K562 (cell line): ENCODE results near the gene FAM89B. TPM values are rescaled to one million over a fixed set of nuclear protein-coding genes. Genes with fewer than 3 reads are reported as not detected.

Source experiments
- ESRRA ChIP-seq: fragments of 450-650 bp; IDR thresholded peaks from 2 replicates; pipeline ENCODE4 v1.6.1; 2014; ENCODE audit warnings: low read depth, mild to moderate bottlenecking, moderate library complexity, borderline replicate concordance
- ETS2 ChIP-seq: IDR thresholded peaks from 2 replicates; pipeline ENCODE4 v1.6.1; 2016; ENCODE audit warnings: borderline replicate concordance, missing genetic modification characterization, mild to moderate bottlenecking, moderate library complexity, missing compliant biosample characterization; ENCODE audit not compliant: poor library complexity, severe bottlenecking
- HNRNPK ChIP-seq: fragments of 200-400 bp; formaldehyde crosslinking; IDR thresholded peaks from one replicate; pipeline ENCODE4 v1.6.1; 2018; ENCODE audit warnings: mild to moderate bottlenecking, low read depth, low read length; ENCODE audit not compliant: poor library complexity, severe bottlenecking
- KLF13 ChIP-seq: fragments of 450-650 bp; IDR thresholded peaks from 2 replicates; pipeline ENCODE4 v1.6.1; 2016; ENCODE audit warnings: missing genetic modification characterization, low read depth, mild to moderate bottlenecking, missing compliant biosample characterization, moderate library complexity, borderline replicate concordance
- MEF2D ChIP-seq: conservative IDR thresholded peaks from 2 replicates; pipeline ENCODE4 v1.6.1; 2016; ENCODE audit warnings: low read depth, missing genetic modification characterization, missing compliant biosample characterization
- NCOA6 ChIP-seq: fragments of 450-650 bp; IDR thresholded peaks from 2 replicates; pipeline ENCODE4 v1.6.1; 2017; ENCODE audit warnings: mild to moderate bottlenecking
- POLR2H ChIP-seq: IDR thresholded peaks from 2 replicates; pipeline ENCODE4 v1.6.1; 2016; ENCODE audit warnings: missing genetic modification characterization, low read depth, mild to moderate bottlenecking, control low read depth, missing compliant biosample characterization, moderate library complexity
- RBFOX2 ChIP-seq: fragments of 200-400 bp; formaldehyde crosslinking; IDR thresholded peaks from 2 replicates; pipeline ENCODE4 v1.6.1; 2017; ENCODE audit warnings: low read depth, mild to moderate bottlenecking, low read length, moderate library complexity
- SP1 ChIP-seq: sonication (generic); formaldehyde crosslinking; IDR thresholded peaks from 2 replicates; pipeline ENCODE4 v1.8.1; 2022; ENCODE audit warnings: mild to moderate bottlenecking, missing genetic modification reagents
- XRCC3 ChIP-seq: fragments of 450-650 bp; IDR thresholded peaks from 2 replicates; pipeline ENCODE4 v1.6.1; 2017; ENCODE audit warnings: mild to moderate bottlenecking, moderate library complexity
- ZFP36 ChIP-seq: fragments of 150-350 bp; IDR thresholded peaks from 2 replicates; pipeline ENCODE4 v1.6.1; 2018; ENCODE audit warnings: low read length, low read depth; ENCODE audit not compliant: partially characterized antibody
- ZNF197 ChIP-seq: fragments of 200-800 bp; sonication (Bioruptor generic); IDR thresholded peaks from 2 replicates; pipeline ENCODE4 v1.6.1; 2016; ENCODE audit warnings: low read depth, missing genetic modification characterization, missing compliant biosample characterization
- polyA plus RNA-seq, 8 experiments: library from polyadenylated mRNA; depleted of rRNA in 4 of 8; stranded (reverse) in 5 of 8; unstranded in 3 of 8; fragments of >200 nt; fragmentation: Nextera tagmentation in 2 of 8; fragmentation: Illumina TruSeq in 1 of 8; extraction: Ambion mirVana in 2 of 8; extraction: Trizol in 1 of 8; gene quantifications; 2 replicates each; pipeline versions ENCODE4 v1.2.1 to v1.2.3, GENCODE V29; 2011 to 2014; ENCODE audit warnings: inconsistent platforms in 1 of 8, missing spikeins in 1 of 8
- total RNA-seq, 7 experiments: library from RNA; depleted of rRNA in 6 of 7; stranded (reverse); fragments of >200 nt in 6 of 7; fragmentation: Illumina TruSeq in 2 of 7; extraction: Trizol in 2 of 7; gene quantifications; 2 replicates each; pipeline versions ENCODE4 v1.2.1 to v1.2.3, GENCODE V29; 2011 to 2021; ENCODE audit warnings: low replicate concordance in 1 of 7
- TF ChIP-seq, protein P1 (sequence below): fragments of 450-650 bp; IDR thresholded peaks from 2 replicates; pipeline ENCODE4 v1.6.1; 2016
- TF ChIP-seq, protein P2 (sequence below): sonication (generic); formaldehyde crosslinking; IDR thresholded peaks from 2 replicates; pipeline ENCODE4 v1.8.0; 2023; ENCODE audit warnings: mild to moderate bottlenecking, missing genetic modification reagents
- TF ChIP-seq, protein P3 (sequence below): fragments of 450-650 bp; IDR thresholded peaks from 2 replicates; pipeline ENCODE4 v1.6.1; 2014; ENCODE audit warnings: low read depth, mild to moderate bottlenecking, moderate library complexity, borderline replicate concordance
- TF ChIP-seq, protein P4 (sequence below): fragments of 450-650 bp; formaldehyde crosslinking; IDR thresholded peaks from 2 replicates; pipeline ENCODE4 v1.4.0; 2020; ENCODE audit warnings: mild to moderate bottlenecking, moderate library complexity
- TF ChIP-seq, protein P5 (sequence below): sonication (generic); formaldehyde crosslinking; IDR thresholded peaks from 2 replicates; pipeline ENCODE4 v1.8.1; 2023; ENCODE audit warnings: mild to moderate bottlenecking, missing genetic modification reagents

Gene FAM89B
- total and polyA plus RNA-seq, 9 of the 15 experiments (the other 6 are each of a cell fraction or from before 2014, with no cell fraction given) = 0.32 to 27.6 (median 11.9) TPM

DNA sequence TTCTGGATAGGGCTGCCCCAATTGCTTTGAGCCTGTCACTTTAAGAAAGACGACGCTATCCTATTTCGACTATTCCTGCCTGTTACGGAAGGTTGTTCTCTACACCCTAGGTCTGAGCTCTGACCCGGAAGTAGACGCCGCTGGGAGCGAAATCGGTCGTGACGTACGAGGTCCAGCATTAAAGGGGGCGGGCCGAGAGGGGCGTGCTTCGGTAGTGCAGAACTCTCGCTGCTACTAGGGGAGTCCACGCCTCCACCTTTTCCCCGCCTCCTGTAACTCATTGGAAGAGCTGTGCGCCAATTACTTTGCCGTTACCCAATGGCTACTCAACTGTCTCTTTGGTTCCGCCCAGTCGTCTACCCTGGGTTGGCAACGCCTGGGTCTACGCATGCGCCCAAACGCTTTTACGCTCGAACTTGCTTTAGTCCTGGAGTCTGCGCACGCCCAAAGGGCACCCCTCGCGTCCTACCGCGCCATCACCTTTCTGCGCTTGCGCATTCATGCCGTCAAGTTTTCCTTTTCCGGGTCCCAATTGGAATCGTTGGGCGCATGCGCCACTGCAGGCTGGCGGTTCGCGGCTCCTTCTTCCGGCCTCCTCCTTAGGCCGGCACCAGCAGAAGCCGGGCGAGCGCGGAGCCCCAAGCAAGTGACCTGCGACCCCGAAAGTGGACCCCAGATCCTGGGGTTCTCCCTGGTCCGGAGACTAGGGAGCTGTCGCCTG lies 43.1 kb downstream of the FAM89B start, which contains the start of gene PCNX3 (continued):
- TF ChIP-seq ZNF197 (no peak), HNRNPK (no peak), ESRRA (peak; percentile 72), ETS2 (tag) (no peak), SP1 (peak; percentile 99), ZFP36 (no peak), KLF13 (tag) (peak; percentile 85; the same call in 1 of the 2 replicates), MEF2D (no peak), RBFOX2 (peak; percentile 83), XRCC3 (no peak), NCOA6 (no peak), POLR2H (tag) (no peak)
- TF ChIP-seq, protein P1, sequence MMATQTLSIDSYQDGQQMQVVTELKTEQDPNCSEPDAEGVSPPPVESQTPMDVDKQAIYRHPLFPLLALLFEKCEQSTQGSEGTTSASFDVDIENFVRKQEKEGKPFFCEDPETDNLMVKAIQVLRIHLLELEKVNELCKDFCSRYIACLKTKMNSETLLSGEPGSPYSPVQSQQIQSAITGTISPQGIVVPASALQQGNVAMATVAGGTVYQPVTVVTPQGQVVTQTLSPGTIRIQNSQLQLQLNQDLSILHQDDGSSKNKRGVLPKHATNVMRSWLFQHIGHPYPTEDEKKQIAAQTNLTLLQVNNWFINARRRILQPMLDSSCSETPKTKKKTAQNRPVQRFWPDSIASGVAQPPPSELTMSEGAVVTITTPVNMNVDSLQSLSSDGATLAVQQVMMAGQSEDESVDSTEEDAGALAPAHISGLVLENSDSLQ = peak; percentile 100
- TF ChIP-seq, protein P2, sequence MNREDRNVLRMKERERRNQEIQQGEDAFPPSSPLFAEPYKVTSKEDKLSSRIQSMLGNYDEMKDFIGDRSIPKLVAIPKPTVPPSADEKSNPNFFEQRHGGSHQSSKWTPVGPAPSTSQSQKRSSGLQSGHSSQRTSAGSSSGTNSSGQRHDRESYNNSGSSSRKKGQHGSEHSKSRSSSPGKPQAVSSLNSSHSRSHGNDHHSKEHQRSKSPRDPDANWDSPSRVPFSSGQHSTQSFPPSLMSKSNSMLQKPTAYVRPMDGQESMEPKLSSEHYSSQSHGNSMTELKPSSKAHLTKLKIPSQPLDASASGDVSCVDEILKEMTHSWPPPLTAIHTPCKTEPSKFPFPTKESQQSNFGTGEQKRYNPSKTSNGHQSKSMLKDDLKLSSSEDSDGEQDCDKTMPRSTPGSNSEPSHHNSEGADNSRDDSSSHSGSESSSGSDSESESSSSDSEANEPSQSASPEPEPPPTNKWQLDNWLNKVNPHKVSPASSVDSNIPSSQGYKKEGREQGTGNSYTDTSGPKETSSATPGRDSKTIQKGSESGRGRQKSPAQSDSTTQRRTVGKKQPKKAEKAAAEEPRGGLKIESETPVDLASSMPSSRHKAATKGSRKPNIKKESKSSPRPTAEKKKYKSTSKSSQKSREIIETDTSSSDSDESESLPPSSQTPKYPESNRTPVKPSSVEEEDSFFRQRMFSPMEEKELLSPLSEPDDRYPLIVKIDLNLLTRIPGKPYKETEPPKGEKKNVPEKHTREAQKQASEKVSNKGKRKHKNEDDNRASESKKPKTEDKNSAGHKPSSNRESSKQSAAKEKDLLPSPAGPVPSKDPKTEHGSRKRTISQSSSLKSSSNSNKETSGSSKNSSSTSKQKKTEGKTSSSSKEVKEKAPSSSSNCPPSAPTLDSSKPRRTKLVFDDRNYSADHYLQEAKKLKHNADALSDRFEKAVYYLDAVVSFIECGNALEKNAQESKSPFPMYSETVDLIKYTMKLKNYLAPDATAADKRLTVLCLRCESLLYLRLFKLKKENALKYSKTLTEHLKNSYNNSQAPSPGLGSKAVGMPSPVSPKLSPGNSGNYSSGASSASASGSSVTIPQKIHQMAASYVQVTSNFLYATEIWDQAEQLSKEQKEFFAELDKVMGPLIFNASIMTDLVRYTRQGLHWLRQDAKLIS (CRISPR knock-in tag) = no peak
- TF ChIP-seq, protein P3, sequence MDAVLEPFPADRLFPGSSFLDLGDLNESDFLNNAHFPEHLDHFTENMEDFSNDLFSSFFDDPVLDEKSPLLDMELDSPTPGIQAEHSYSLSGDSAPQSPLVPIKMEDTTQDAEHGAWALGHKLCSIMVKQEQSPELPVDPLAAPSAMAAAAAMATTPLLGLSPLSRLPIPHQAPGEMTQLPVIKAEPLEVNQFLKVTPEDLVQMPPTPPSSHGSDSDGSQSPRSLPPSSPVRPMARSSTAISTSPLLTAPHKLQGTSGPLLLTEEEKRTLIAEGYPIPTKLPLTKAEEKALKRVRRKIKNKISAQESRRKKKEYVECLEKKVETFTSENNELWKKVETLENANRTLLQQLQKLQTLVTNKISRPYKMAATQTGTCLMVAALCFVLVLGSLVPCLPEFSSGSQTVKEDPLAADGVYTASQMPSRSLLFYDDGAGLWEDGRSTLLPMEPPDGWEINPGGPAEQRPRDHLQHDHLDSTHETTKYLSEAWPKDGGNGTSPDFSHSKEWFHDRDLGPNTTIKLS = peak; percentile 78; the same call in 1 of the 2 replicates
- TF ChIP-seq, protein P4, sequence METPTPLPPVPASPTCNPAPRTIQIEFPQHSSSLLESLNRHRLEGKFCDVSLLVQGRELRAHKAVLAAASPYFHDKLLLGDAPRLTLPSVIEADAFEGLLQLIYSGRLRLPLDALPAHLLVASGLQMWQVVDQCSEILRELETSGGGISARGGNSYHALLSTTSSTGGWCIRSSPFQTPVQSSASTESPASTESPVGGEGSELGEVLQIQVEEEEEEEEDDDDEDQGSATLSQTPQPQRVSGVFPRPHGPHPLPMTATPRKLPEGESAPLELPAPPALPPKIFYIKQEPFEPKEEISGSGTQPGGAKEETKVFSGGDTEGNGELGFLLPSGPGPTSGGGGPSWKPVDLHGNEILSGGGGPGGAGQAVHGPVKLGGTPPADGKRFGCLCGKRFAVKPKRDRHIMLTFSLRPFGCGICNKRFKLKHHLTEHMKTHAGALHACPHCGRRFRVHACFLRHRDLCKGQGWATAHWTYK (CRISPR knock-in tag) = peak; percentile 80; the same call in 1 of the 2 replicates
- TF ChIP-seq, protein P5, sequence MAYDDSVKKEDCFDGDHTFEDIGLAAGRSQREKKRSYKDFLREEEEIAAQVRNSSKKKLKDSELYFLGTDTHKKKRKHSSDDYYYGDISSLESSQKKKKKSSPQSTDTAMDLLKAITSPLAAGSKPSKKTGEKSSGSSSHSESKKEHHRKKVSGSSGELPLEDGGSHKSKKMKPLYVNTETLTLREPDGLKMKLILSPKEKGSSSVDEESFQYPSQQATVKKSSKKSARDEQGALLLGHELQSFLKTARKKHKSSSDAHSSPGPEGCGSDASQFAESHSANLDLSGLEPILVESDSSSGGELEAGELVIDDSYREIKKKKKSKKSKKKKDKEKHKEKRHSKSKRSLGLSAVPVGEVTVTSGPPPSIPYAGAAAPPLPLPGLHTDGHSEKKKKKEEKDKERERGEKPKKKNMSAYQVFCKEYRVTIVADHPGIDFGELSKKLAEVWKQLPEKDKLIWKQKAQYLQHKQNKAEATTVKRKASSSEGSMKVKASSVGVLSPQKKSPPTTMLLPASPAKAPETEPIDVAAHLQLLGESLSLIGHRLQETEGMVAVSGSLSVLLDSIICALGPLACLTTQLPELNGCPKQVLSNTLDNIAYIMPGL (CRISPR knock-in tag) = no peak
